HepG2 (cell line): Measurements from ENCODE around the gene RABGAP1L. TPM values are rescaled to one million over a fixed set of nuclear protein-coding genes. Genes with fewer than 3 reads are reported as not detected.

Experiments used
- ATAD3A ChIP-seq: sonication (generic); formaldehyde crosslinking; IDR thresholded peaks from 2 replicates; pipeline ENCODE4 v1.4.0; 2020; ENCODE audit warnings: missing genetic modification reagents
- CREB1 ChIP-seq, 2 experiments: fragments of 450-650 bp in 1 of 2; IDR thresholded peaks; 2 replicates each; pipeline ENCODE4 v1.6.1; 2016 to 2017; ENCODE audit warnings: control low read depth in 1 of 2, mild to moderate bottlenecking in 1 of 2, missing compliant biosample characterization in 1 of 2, missing genetic modification characterization in 1 of 2
- CREM ChIP-seq, 2 experiments: sonication (generic) in 1 of 2; formaldehyde crosslinking in 1 of 2; IDR thresholded peaks; 2 replicates each; pipeline versions ENCODE4 v1.4.0 to v1.6.1; 2016 to 2020; ENCODE audit warnings: antibody characterized with exemption in 1 of 2, mild to moderate bottlenecking in 1 of 2, missing genetic modification reagents in 1 of 2
- DPF2 ChIP-seq: sonication (generic); formaldehyde crosslinking; IDR thresholded peaks from 2 replicates; pipeline ENCODE4 v1.4.0; 2020; ENCODE audit warnings: mild to moderate bottlenecking, low read depth, missing genetic modification reagents, borderline replicate concordance
- EZH2 ChIP-seq: conservative IDR thresholded peaks from 2 replicates; pipeline ENCODE4 v1.6.1; 2012; ENCODE audit warnings: mild to moderate bottlenecking, low read depth, low read length, moderate library complexity
- GABPA ChIP-seq, 2 experiments: IDR thresholded peaks; 2 replicates each; pipeline ENCODE4 v1.6.1; 2011 to 2016; ENCODE audit warnings: low read depth in 2 of 2, low read length in 1 of 2, missing biosample characterization in 1 of 2, missing genetic modification characterization in 1 of 2
- GTF2F1 ChIP-seq: fragments of 150-350 bp; IDR thresholded peaks from 2 replicates; pipeline ENCODE4 v1.6.1; 2014; ENCODE audit warnings: low read length
- HMG20A ChIP-seq: IDR thresholded peaks from 2 replicates; pipeline ENCODE4 v1.6.1; 2016; ENCODE audit warnings: borderline replicate concordance
- HNF1A ChIP-seq, 2 experiments: sonication (generic) in 1 of 2; formaldehyde crosslinking in 1 of 2; IDR thresholded peaks; 2 replicates each; pipeline versions ENCODE4 v1.4.0 to v1.6.1; 2016 to 2020; ENCODE audit warnings: borderline replicate concordance in 1 of 2, low read depth in 1 of 2, mild to moderate bottlenecking in 1 of 2, missing genetic modification reagents in 1 of 2
- JARID2 ChIP-seq: sonication (generic); formaldehyde crosslinking; IDR thresholded peaks from 2 replicates; pipeline ENCODE4 v1.8.1; 2023; ENCODE audit warnings: missing genetic modification reagents, inconsistent platforms; ENCODE audit not compliant: insufficient replicate concordance
- NFRKB ChIP-seq: fragments of 450-650 bp; IDR thresholded peaks from 2 replicates; pipeline ENCODE4 v1.6.1; 2017
- RFX1 ChIP-seq: fragments of 450-650 bp; IDR thresholded peaks from 2 replicates; pipeline ENCODE4 v1.6.1; 2017
- YEATS4 ChIP-seq: sonication (generic); formaldehyde crosslinking; IDR thresholded peaks from 2 replicates; pipeline ENCODE4 v1.4.0; 2020; ENCODE audit warnings: missing genetic modification reagents, borderline replicate concordance
- ZFP91 ChIP-seq: sonication (generic); formaldehyde crosslinking; IDR thresholded peaks from 2 replicates; pipeline ENCODE4 v1.9.0; 2022; ENCODE audit warnings: missing genetic modification reagents, mild to moderate bottlenecking, borderline replicate concordance
- ZIK1 ChIP-seq: sonication (generic); formaldehyde crosslinking; IDR thresholded peaks from 2 replicates; pipeline ENCODE4 v1.5.0; 2020; ENCODE audit warnings: mild to moderate bottlenecking, low read depth, missing genetic modification reagents, borderline replicate concordance
- ZKSCAN8 ChIP-seq: IDR thresholded peaks from 2 replicates; pipeline ENCODE4 v1.6.1; 2016; ENCODE audit warnings: borderline replicate concordance, missing genetic modification reagents, missing compliant biosample characterization
- ZNF350 ChIP-seq: sonication (generic); formaldehyde crosslinking; IDR thresholded peaks from 2 replicates; pipeline ENCODE4 v1.4.0; 2020; ENCODE audit warnings: mild to moderate bottlenecking, low read depth, missing genetic modification reagents, borderline replicate concordance
- ZXDC ChIP-seq: sonication (generic); formaldehyde crosslinking; IDR thresholded peaks from 2 replicates; pipeline ENCODE4 v1.5.0; 2020; ENCODE audit warnings: mild to moderate bottlenecking, missing genetic modification reagents
- polyA plus RNA-seq, 8 experiments: library from polyadenylated mRNA; depleted of rRNA in 3 of 8; stranded (reverse) in 7 of 8; unstranded in 1 of 8; fragments of >200 nt; fragmentation: Illumina TruSeq in 4 of 8; extraction: Trizol in 4 of 8; gene quantifications; 2 replicates each; pipeline versions ENCODE4 v1.2.1 to v1.2.3, GENCODE V29; 2011 to 2016; ENCODE audit warnings: low read depth in 4 of 8, missing spikeins in 1 of 8, mixed read lengths in 1 of 8; ENCODE audit not compliant: insufficient read depth in 1 of 8
- total RNA-seq, 5 experiments: library from RNA; depleted of rRNA; stranded (reverse); fragments of >200 nt; fragmentation: Illumina TruSeq; extraction: Trizol; gene quantifications; 2 replicates each; pipeline ENCODE4 v1.2.3, GENCODE V29; 2016; ENCODE audit warnings: low read depth in 1 of 5

RABGAP1L gene
- total and polyA plus RNA-seq, 2 of the 13 experiments (the other 11 are each of a cell fraction or from before 2014, with no cell fraction given) = 7.9 to 22.6 TPM

- no peak for TF ChIP-seq HNF1A (IDR thresholded peaks at IDR 0.05; ENCODE audit: low read depth)
- TF ChIP-seq HNF1A (CRISPR knock-in tag; IDR thresholded peaks at IDR 0.05; ENCODE audit: borderline replicate concordance) = peak; percentile 77
- TF ChIP-seq EZH2 = no peak
- no peak for TF ChIP-seq CREB1 (IDR thresholded peaks at IDR 0.05)
- TF ChIP-seq CREB1 (CRISPR knock-in tag; IDR thresholded peaks at IDR 0.05) = no peak
- TF ChIP-seq GABPA (IDR thresholded peaks at IDR 0.05; ENCODE audit: low read depth, low read length) = no peak; the same call in 1 of the 2 replicates
- TF ChIP-seq GABPA (CRISPR knock-in tag; IDR thresholded peaks at IDR 0.05; ENCODE audit: low read depth) = no peak
- TF ChIP-seq JARID2 (CRISPR knock-in tag) = no peak
- peak; percentile 89 for TF ChIP-seq ZXDC
- TF ChIP-seq ATAD3A (CRISPR knock-in tag) = no peak
- no peak for TF ChIP-seq DPF2 (CRISPR knock-in tag)
- TF ChIP-seq HMG20A (CRISPR knock-in tag) = no peak
- TF ChIP-seq RFX1 = no peak
- TF ChIP-seq GTF2F1 = no peak
- no peak for TF ChIP-seq NFRKB
- no peak; the same call in 1 of the 2 replicates for TF ChIP-seq ZNF350 (CRISPR knock-in tag)
- no peak for TF ChIP-seq ZKSCAN8 (CRISPR knock-in tag)
- peak; percentile 72 for TF ChIP-seq YEATS4
- no peak for TF ChIP-seq CREM (IDR thresholded peaks at IDR 0.05)
- TF ChIP-seq CREM (CRISPR knock-in tag; IDR thresholded peaks at IDR 0.05) = no peak
- peak; percentile 94 for TF ChIP-seq ZIK1 (CRISPR knock-in tag)
- peak; percentile 85 for TF ChIP-seq ZFP91
Observed at GRCh38 chr1:174999936-175000696, 840.8 kb downstream of the RABGAP1L start, which contains the start of gene CACYBP (continued).
